Gastrocnemius medialis (tissue), 4 donors: ENCODE results near the gene MTHFSD. TPM values are rescaled to one million over a fixed set of nuclear protein-coding genes. Genes with fewer than 3 reads are reported as not detected.

ENCODE experiments used
- ATAC-seq, 2 donors: fragments of 150-250 bp; one replicate each; pipeline ENCODE4 v1.9.1; 2016
- DNase-seq, 2 donors: peaks; one replicate each; pipeline ENCODE4 v3.0.0-alpha.2; 2019
- H3K27ac ChIP-seq, 4 donors: fragments of 200-600 bp; sonication (generic); 1 replicate in 1 of 4; 2 replicates in 3 of 4; pipeline ENCODE4 v1.5.1; 2016 to 2018; ENCODE audit warnings: mild to moderate bottlenecking in 2 of 4, moderate library complexity in 1 of 4
- H3K27me3 ChIP-seq, 3 donors: fragments of 200-600 bp; sonication (generic) in 2 of 3; 1 replicate in 1 of 3; 2 replicates in 2 of 3; pipeline versions ENCODE4 v1.5.1 to v1.6.0; 2016 to 2019; ENCODE audit warnings: mild to moderate bottlenecking in 1 of 3, moderate library complexity in 1 of 3
- H3K36me3 ChIP-seq, 2 donors: fragments of 200-600 bp; sonication (generic) in 1 of 2; one replicate each; pipeline ENCODE4 v1.5.1; 2017 to 2018
- H3K4me1 ChIP-seq, 2 donors: fragments of 200-600 bp; sonication (generic) in 1 of 2; one replicate each; pipeline ENCODE4 v1.5.1; 2016 to 2017; ENCODE audit warnings: mild to moderate bottlenecking in 2 of 2
- H3K4me3 ChIP-seq, 4 donors: fragments of 200-600 bp; sonication (generic) in 3 of 4; 1 replicate in 1 of 4; 2 replicates in 3 of 4; pipeline ENCODE4 v1.5.1; 2016 to 2019; ENCODE audit warnings: mild to moderate bottlenecking in 2 of 4
- H3K9me3 ChIP-seq, 3 donors: fragments of 200-600 bp; sonication (generic) in 2 of 3; 1 replicate in 1 of 3; 2 replicates in 2 of 3; pipeline ENCODE4 v1.5.1; 2016 to 2019
- POLR2A ChIP-seq, 2 donors: fragments of 450-650 bp; IDR thresholded peaks; one replicate each; pipeline ENCODE4 v1.6.1; 2017; ENCODE audit warnings: antibody characterized with exemption in 2 of 2, mild to moderate bottlenecking in 2 of 2, moderate library complexity in 2 of 2
- in situ Hi-C, 4 donors: fragments of 200-750 bp; cut with MboI; loops; one replicate each; pipeline versions ENCODE4 v1.15.0 to v1.8.0; 2017; ENCODE audit warnings: low sequenced_read_pairs in 4 of 4
- intact Hi-C: fragments of 100-400 bp; cut with DNase I; formaldehyde crosslinking; loops from one replicate; pipeline ENCODE4 v1.15.1; 2023; ENCODE audit warnings: low total_unique reads
- total RNA-seq, 4 donors: library from RNA; depleted of rRNA; stranded (reverse); fragments of >200 nt; gene quantifications; one replicate each; pipeline versions ENCODE4 v1.1.0 to v1.2.3, GENCODE V29; 2016
- TF ChIP-seq, protein P1 (sequence below), 5 experiments: fragments of 450-650 bp in 3 of 5; fragments of 200-600 bp in 2 of 5; sonication (generic) in 2 of 5; IDR thresholded peaks in 4 of 5; conservative IDR thresholded peaks in 1 of 5; 1 replicate in 4 of 5; 2 replicates in 1 of 5; pipeline ENCODE4 v1.5.1; 2016 to 2019; ENCODE audit warnings: antibody characterized with exemption in 5 of 5, mild to moderate bottlenecking in 3 of 5, moderate library complexity in 3 of 5

Gene MTHFSD
- total RNA-seq, 4 donors from 2014 or later, result 10.9 to 31.2 (median 16.0) TPM

DNA sequence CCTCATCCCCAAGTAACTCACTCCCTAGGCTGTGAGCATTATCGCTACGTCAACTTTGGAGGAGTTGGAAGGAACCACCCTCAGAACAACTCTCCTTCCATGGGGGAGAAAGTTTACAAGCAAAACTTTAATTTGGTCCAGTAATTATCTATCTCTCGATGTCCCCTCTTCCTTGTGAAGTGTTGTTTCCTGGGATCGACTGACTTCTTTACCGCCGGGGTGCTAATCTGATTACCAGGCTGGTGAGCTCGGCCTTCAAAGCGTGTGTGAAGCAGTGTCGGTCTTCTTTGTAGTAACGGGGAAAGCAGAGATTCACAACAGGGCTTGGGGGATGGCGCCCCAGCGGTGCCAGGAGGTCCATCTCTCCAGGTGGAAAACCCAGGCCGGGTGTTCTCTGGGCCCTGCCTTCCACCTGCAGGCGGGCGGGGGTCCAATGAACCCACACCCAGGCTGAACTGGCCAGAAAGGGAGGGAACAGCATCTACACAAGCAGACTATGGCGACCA, 59.2 kb downstream of the MTHFSD start:
- intact Hi-C loops (no loop called here), in situ Hi-C loops (no loop called here)
- TF ChIP-seq POLR2A (IDR thresholded peaks at IDR 0.05), result no peak
- TF ChIP-seq, protein P1, sequence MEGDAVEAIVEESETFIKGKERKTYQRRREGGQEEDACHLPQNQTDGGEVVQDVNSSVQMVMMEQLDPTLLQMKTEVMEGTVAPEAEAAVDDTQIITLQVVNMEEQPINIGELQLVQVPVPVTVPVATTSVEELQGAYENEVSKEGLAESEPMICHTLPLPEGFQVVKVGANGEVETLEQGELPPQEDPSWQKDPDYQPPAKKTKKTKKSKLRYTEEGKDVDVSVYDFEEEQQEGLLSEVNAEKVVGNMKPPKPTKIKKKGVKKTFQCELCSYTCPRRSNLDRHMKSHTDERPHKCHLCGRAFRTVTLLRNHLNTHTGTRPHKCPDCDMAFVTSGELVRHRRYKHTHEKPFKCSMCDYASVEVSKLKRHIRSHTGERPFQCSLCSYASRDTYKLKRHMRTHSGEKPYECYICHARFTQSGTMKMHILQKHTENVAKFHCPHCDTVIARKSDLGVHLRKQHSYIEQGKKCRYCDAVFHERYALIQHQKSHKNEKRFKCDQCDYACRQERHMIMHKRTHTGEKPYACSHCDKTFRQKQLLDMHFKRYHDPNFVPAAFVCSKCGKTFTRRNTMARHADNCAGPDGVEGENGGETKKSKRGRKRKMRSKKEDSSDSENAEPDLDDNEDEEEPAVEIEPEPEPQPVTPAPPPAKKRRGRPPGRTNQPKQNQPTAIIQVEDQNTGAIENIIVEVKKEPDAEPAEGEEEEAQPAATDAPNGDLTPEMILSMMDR (IDR thresholded peaks at IDR 0.05 in 4 of 5, conservative IDR thresholded peaks at IDR 0.05 in 1 of 5), result no peak
- H3K4me1 ChIP-seq, result peaks cover 0 to 14% of the 10 kb centered on the region in 2 donors
- no peak overlapping the region for H3K4me3 ChIP-seq
- H3K27ac ChIP-seq, result no peak overlapping the region
- H3K9me3 ChIP-seq, result no peaks in the 10 kb centered on the region
- ATAC-seq (no peak), DNase-seq (no peak)
- peaks cover 82 to 100% (median 94%) of the 10 kb centered on the region in 3 donors for H3K27me3 ChIP-seq
- H3K36me3 ChIP-seq, result no peaks in the 10 kb centered on the region

DNA sequence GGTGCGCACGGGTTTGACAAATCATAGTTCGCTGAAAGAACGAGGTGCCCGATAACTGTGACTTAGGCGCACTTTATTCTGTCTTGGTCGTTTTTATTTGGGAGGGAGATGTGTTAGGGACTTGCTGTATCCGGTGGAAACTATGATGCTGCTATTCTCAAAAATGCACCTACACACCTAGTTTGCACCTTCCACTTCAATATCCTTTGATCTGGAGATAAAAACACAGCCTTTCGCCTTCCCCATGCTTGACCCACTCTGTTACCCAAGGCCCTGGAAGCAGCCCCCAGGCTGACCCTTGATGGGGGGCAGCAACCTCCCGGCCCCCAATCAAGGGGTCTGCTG, 59.7 kb downstream of the MTHFSD start:
- H3K27me3 ChIP-seq, result peaks cover 77 to 100% (median 94%) of the 10 kb centered on the region in 3 donors
- in situ Hi-C loops (no loop called here), intact Hi-C loops (no loop called here)
- no peak overlapping the region for H3K27ac ChIP-seq
- H3K4me3 ChIP-seq, result no peak overlapping the region
- no peaks in the 10 kb centered on the region for H3K36me3 ChIP-seq
- H3K9me3 ChIP-seq, result no peaks in the 10 kb centered on the region
- no peak for TF ChIP-seq POLR2A (IDR thresholded peaks at IDR 0.05)
- TF ChIP-seq, protein P1 (IDR thresholded peaks at IDR 0.05 in 4 of 5, conservative IDR thresholded peaks at IDR 0.05 in 1 of 5), result no peak
- no peak for ATAC-seq
- peaks cover 0 to 14% of the 10 kb centered on the region in 2 donors for H3K4me1 ChIP-seq
- DNase-seq, result no peak

DNA sequence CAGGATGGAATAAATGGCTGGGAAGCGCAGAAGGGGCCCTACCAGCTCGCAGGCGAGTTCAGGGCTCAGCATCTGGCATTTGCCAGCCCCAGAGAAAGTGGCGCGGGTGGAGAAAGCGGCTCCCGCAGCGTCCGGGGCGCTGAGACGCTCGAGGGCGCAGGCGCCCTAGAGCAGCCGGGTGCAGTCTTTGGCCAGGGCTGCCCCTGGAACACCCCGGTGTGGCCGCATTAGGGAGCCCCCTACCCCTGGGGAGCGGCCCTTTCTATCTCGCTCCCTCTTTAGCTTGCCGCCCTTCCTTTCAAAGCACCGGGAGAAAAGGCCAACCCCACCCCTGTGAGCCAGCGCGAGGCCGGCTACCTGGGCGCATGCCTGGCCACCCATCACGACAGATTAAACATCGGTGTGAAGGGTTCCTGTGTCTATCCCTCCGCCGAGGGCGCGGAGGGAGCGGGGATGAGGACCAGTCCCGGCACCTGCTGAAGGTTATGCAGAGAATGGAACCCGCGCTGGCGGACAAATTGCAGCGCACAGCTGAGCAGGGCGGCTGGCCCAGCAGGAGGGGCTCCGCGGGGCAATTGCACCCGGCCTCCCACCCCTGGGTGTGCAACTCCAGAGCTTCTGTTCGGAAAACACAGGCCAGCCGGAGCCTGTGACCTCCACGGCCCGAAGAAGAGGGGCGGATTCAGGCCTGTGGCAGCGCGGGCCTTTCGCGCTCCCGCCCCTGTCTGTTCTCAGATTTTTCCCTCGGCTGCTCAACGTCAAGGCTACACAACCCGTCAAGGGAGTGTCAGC, 60.3 kb downstream of the MTHFSD start:
- H3K36me3 ChIP-seq, result no peaks in the 10 kb centered on the region
- in situ Hi-C loops, result no loop called here
- H3K4me1 ChIP-seq, result peaks cover 0 to 14% of the 10 kb centered on the region in 2 donors
- ATAC-seq (no peak), DNase-seq (no peak)
- TF ChIP-seq, protein P1 (IDR thresholded peaks at IDR 0.05 in 4 of 5, conservative IDR thresholded peaks at IDR 0.05 in 1 of 5), result no peak
- no peak for TF ChIP-seq POLR2A (IDR thresholded peaks at IDR 0.05)
- H3K27me3 ChIP-seq, result peaks cover 71 to 98% (median 92%) of the 10 kb centered on the region in 3 donors
- no peaks in the 10 kb centered on the region for H3K9me3 ChIP-seq
- H3K4me3 ChIP-seq, result no peak overlapping the region
- H3K27ac ChIP-seq, result no peak overlapping the region
- intact Hi-C loops, result no loop called here

DNA sequence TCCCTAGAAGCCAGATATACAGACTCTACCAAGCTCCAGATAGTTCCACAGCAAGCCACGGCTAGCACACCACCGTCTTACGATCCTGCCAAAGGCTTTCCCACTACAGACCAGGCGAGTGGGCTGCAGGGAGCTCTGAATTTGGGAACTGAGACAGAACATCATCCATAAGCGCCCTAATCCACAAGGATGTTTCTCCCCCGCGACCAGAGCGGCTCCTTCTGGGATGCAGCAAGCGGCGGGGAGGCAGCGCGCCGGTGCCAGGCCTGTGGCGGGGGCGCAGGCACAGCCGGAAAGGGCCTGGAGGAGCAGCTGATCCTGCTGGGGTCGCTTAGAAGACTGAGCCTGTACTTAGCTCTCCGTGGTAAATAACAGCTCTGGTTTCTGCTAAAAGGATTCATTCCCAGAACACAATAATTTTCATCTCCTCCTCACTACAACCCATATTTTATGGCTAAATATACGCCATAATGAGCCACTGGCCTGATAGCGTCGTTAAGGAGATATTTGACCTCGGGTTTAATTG, 60.9 kb downstream of the MTHFSD start:
- ATAC-seq (no peak), DNase-seq (no peak)
- intact Hi-C loops (no loop called here), in situ Hi-C loops (no loop called here)
- Histone ChIP-seq H3K9me3 (no peaks in the 10 kb centered on the region), H3K27ac (no peak overlapping the region), H3K27me3 (peaks cover 69 to 98% (median 92%) of the 10 kb centered on the region in 3 donors), H3K4me1 (peaks cover 0 to 13% of the 10 kb centered on the region in 2 donors), H3K4me3 (no peak overlapping the region), H3K36me3 (no peaks in the 10 kb centered on the region)
- TF ChIP-seq POLR2A (IDR thresholded peaks at IDR 0.05), result no peak
- TF ChIP-seq, protein P1 (IDR thresholded peaks at IDR 0.05 in 4 of 5, conservative IDR thresholded peaks at IDR 0.05 in 1 of 5), result no peak
